BE2C (cell line): ENCODE measurements around the gene FOSB.
A peak's percentile ranks its signal among the peaks of the same experiment; 100 is the strongest.

ENCODE experiments used
- DNase-seq: peaks from one replicate; pipeline ENCODE4 v3.0.0-alpha.2; 2020
- H3K27me3 ChIP-seq: fragments of 250-450 bp; sonication (Bioruptor Pico); 2 replicates; pipeline ENCODE4 v1.5.1; 2020; ENCODE audit warnings: mild to moderate bottlenecking
- H3K36me3 ChIP-seq: fragments of 250-450 bp; sonication (Bioruptor Pico); 2 replicates; pipeline ENCODE4 v1.5.1; 2020; ENCODE audit warnings: mild to moderate bottlenecking
- H3K4me1 ChIP-seq: fragments of 250-450 bp; sonication (Bioruptor Pico); 2 replicates; pipeline ENCODE4 v1.5.1; 2020
- H3K4me3 ChIP-seq: 2 replicates; pipeline ENCODE4 v1.5.1; 2011; ENCODE audit warnings: low read depth, low read length
- H3K9me3 ChIP-seq: fragments of 250-450 bp; sonication (Bioruptor Pico); 2 replicates; pipeline ENCODE4 v1.5.1; 2020
- CTCF ChIP-seq: IDR thresholded peaks from 2 replicates; pipeline ENCODE4 v1.5.1; 2012; ENCODE audit warnings: mild to moderate bottlenecking, low read depth, low read length

Gene FOSB

DNA sequence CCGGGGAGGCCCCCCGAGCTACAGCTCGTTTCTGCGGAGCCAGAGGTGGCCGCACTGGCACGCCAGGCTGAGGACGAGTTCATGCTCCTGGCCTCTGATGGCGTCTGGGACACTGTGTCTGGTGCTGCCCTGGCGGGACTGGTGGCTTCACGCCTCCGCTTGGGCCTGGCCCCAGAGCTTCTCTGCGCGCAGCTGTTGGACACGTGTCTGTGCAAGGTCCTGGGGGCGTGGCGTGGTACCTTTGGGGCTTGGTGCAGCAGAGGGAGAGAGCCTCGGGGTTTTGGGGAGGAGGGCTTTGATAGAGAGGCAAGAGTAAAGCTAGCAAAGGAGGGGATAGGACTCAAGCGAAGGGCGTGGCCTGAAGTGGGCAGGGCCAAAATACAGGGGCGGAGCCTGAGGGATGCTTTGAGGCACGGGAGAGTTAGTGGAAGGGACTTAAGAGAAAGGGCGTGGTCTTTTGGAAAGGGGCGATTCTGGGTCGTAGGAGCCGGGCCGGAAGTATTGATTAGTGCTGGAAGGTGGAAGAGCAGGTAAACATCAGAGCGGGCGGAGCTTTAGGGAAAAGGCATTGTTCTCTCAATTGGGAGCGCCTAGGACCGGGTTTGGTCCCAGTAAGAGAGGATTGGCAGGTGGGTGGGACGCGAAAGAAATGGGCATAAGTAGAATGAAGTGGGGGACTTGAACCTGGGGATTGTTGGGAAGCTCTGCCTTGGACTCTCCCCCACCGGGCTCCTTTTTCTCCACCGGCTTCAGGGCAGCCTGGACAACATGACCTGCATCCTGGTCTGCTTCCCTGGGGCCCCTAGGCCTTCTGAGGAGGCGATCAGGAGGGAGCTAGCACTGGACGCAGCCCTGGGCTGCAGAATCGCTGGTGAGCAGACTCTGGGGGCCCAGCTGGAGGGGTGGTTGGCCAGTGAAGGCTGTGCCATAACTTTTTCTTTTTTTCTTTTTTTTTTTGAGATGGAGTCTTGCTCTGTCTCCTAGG lies 31.7 kb downstream of the FOSB start:
- no peak overlapping the region for H3K4me3 ChIP-seq
- peaks cover 7% of the 10 kb centered on the region for H3K36me3 ChIP-seq
- no peaks in the 10 kb centered on the region for H3K27me3 ChIP-seq
- DNase-seq, result peak; percentile 84
- H3K9me3 ChIP-seq, result no peaks in the 10 kb centered on the region; the same call in 1 of the 2 replicates
- TF ChIP-seq CTCF, result no peak
- peaks cover 6% of the 10 kb centered on the region for H3K4me1 ChIP-seq

DNA sequence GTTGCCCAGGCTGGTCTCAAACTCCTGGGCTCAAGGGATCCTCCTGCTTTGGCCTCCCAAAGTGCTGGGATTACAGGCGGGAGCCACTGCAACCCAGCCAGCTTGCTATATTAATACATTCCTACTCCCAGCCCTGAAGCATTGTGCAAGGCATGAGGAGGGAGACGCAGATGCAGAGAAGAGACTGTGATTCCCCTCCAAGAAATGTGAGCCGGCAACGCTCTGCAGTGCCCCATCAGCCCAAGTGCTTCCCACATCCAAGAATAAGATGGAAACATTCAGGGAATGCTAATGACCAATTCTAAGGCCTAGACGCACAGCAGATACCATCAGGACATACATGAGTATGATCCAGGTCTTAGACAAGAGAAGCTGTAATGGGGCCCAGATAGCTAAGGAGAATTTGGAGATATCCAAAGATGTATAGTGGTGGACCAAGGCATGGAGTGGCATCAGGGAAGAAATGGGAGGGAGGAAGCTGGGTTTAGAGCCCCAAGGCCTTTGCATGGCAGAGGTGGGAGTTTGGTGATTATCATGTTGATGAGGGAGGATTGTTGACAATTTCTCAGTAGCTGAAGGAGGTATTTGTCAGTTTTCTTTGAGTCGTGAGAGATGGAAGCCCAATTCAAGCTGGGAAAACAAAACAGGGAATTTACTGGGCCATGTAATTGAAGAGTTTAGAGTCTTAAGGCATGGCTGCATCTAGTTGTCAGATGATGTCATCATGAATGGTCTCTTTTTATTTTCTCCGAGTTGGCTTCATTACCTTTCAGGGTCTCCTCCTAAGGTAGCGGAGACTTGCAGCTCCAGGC lies 33.3 kb downstream of the FOSB start:
- DNase-seq, result no peak
- Histone ChIP-seq H3K4me3 (no peak overlapping the region), H3K4me1 (peaks cover 6% of the 10 kb centered on the region), H3K27me3 (no peaks in the 10 kb centered on the region), H3K9me3 (no peaks in the 10 kb centered on the region; the same call in 1 of the 2 replicates), H3K36me3 (no peaks in the 10 kb centered on the region; the same call in 1 of the 2 replicates)
- TF ChIP-seq CTCF, result no peak

- no peak for TF ChIP-seq CTCF
- peaks cover 8% of the 10 kb centered on the region for H3K4me1 ChIP-seq
- H3K4me3 ChIP-seq, result no peak overlapping the region
Observed at GRCh38 chr19:45501730-45502014, 33.9 kb downstream of the FOSB start.

GRCh38 chr19:45502111-45502510 lies 34.3 kb downstream of the FOSB start:
- peaks cover 8% of the 10 kb centered on the region for H3K4me1 ChIP-seq
- H3K36me3 ChIP-seq, result no peaks in the 10 kb centered on the region
- no peaks in the 10 kb centered on the region; the same call in 1 of the 2 replicates for H3K9me3 ChIP-seq
- TF ChIP-seq CTCF, result no peak
- H3K27me3 ChIP-seq, result no peaks in the 10 kb centered on the region
- DNase-seq, result no peak
- H3K4me3 ChIP-seq, result no peak overlapping the region

More at GRCh38 chr19:45501730-45502014, 33.9 kb downstream of the FOSB start:
- Histone ChIP-seq H3K9me3 (no peaks in the 10 kb centered on the region; the same call in 1 of the 2 replicates), H3K36me3 (no peaks in the 10 kb centered on the region; the same call in 1 of the 2 replicates), H3K27me3 (no peaks in the 10 kb centered on the region)
- DNase-seq, result no peak

- Histone ChIP-seq H3K36me3 (no peaks in the 10 kb centered on the region), H3K27me3 (no peaks in the 10 kb centered on the region), H3K4me1 (peaks cover 8% of the 10 kb centered on the region), H3K9me3 (no peaks in the 10 kb centered on the region; the same call in 1 of the 2 replicates), H3K4me3 (no peak overlapping the region)
- no peak for DNase-seq
- no peak for TF ChIP-seq CTCF
Observed at GRCh38 chr19:45503909-45504308, 36.1 kb downstream of the FOSB start.
